Measurements from ENCODE around the gene INPP5J.

- TF ChIP-seq, protein P1, sequence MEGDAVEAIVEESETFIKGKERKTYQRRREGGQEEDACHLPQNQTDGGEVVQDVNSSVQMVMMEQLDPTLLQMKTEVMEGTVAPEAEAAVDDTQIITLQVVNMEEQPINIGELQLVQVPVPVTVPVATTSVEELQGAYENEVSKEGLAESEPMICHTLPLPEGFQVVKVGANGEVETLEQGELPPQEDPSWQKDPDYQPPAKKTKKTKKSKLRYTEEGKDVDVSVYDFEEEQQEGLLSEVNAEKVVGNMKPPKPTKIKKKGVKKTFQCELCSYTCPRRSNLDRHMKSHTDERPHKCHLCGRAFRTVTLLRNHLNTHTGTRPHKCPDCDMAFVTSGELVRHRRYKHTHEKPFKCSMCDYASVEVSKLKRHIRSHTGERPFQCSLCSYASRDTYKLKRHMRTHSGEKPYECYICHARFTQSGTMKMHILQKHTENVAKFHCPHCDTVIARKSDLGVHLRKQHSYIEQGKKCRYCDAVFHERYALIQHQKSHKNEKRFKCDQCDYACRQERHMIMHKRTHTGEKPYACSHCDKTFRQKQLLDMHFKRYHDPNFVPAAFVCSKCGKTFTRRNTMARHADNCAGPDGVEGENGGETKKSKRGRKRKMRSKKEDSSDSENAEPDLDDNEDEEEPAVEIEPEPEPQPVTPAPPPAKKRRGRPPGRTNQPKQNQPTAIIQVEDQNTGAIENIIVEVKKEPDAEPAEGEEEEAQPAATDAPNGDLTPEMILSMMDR (IDR thresholded peaks at IDR 0.05) = no peak
- no peak for TF ChIP-seq POLR2A (IDR thresholded peaks at IDR 0.05)
Observed at GRCh38 chr22:31153357-31153756, 30.6 kb downstream of the INPP5J start.

All from esophagus squamous epithelium (tissue), 4 donors.